GM19468 (cell line): ENCODE results near the gene MAN1A1.

Experiments
- ATAC-seq: cut with Tn5 transposase; IDR thresholded peaks from one replicate; pipeline ENCODE4 v1.9.1; 2021; ENCODE audit warnings: mild to moderate bottlenecking, moderate library complexity, moderate number of reproducible peaks; ENCODE audit not compliant: unreplicated experiment; ENCODE audit errors: extremely low read depth

MAN1A1 gene

DNA sequence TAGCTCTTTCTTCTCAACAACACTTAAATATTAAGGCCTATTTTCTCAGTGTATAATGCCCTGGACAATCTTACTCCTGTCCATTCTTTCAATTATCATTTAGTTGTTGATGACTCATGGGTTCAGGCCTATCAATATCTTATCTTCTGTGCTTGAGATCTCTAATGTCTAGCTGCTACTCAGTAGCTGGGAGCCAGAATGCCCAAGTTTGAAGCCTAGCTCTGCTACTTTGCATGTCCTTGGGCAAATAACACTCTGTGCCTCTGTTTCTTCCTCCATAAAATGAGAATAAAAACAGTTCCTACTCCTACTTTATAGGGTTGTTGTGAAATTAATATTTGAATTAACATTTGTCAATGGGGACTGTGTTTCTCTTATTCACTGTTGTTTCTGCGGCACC lies 69.5 kb downstream of the MAN1A1 start:
- no peak for ATAC-seq

DNA sequence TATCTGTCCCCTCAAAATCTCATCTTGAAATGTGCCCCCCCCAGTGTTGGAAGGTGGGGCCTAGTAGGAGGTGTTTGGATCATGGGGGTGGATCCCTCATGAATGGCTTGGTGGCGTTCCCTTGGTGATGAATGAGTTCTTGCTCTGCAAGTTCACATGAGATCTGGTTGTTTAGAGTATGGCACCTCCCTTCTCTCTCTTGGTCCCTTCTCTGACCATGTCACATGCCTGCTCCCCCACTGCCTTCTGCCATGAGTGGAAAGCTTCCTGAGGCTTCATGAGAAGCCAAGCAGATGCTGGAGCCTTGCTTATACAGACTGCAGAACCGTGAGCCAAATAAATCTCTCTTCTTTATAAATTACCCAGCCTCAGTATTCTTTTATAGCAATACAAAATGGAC lies 70.9 kb downstream of the MAN1A1 start:
- ATAC-seq: no peak

DNA sequence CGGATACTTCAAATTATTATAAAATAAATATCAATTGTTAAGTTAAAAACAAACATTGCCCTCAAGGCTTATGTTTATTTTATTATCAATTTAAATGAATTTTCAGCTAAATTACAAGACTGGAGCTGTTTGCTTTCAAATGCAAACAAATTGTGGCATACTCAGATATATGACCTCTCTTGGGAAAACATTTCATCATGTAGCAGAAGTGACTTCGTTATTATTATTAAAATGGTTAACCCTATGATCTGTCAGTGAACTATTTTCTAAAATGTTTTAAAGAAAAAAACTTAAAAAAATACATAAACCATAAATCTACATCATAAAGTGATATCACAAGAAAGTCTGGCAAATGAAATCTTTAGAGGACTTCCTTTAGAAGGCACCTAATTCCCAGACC lies 72.5 kb downstream of the MAN1A1 start:
- ATAC-seq: no peak

DNA sequence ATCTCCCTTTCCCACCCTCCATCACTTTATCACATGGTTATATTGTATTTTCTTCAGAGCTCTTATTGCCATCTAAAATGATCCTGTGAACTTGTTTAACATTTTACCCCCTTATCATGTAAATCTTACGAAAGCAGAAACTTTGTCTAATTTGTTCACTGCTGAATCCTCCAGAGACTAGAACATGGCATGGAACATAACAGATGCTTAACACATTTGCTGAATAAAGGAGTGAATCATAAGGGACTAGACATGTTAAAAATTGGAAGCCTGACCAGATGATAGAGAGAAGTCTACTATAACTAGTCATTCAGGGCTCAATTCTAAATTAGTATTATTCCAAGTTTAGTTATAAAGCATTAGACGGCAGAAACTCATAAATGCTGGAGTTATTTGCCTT lies 73.3 kb downstream of the MAN1A1 start:
- no peak for ATAC-seq

DNA sequence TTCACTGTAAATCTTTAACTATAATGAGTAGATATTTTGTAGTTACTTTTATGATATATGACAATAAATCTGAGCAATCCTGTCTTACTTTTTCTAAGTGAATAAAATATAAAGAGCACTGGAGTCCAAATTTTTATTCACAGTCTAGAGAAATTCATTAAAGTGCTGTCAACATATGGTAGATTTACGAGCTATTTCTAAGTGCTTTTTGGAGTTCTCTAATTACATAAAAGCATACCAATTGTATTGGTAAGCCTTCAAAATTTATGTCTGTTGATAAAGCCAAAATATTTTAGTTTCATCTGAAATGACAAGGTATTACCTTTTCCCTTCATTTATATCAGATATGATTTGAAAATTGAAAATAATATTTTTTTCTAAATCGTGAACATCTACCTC lies 75.4 kb downstream of the MAN1A1 start:
- ATAC-seq: no peak

DNA sequence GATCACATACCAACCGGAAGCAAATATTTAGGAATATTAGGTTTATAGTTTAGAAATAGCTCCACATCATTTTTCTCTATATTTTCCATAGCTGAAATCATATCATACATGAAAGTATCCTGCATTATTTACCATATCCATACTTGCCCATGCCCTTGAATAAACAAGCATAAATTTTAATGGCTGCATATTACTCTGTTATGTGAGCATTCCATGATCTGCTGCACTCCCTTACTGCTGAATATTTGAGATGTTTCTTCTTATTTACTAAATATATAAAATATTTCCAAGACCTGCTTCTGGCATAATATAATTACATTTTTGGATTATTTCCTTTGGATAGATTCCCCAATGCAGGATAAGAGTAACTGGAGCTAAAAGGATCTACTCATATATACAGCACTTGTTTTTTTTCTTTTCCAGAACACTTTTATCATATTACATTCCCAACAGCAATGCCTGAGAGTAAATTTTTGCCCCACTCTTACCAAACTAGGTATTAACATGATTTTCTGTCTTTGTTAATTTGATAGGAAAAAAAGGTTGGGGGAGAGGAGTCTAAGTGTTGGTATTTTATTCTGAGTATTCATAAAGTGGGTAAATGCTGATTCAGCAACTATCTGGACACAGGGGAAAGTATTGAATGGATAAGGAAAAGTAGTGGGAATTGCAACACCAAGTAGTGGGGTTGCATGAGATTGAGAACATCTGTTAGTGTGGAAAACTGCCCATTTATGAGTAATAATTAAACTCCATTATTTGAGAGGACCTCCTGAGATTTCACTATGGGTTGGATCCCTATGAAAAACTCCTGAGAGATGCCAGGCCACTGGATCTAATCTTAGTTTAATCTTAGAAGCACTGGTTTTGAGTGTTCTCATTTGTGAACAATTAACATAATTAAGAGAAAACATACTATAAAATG lies 76.0 kb downstream of the MAN1A1 start:
- ATAC-seq: no peak

DNA sequence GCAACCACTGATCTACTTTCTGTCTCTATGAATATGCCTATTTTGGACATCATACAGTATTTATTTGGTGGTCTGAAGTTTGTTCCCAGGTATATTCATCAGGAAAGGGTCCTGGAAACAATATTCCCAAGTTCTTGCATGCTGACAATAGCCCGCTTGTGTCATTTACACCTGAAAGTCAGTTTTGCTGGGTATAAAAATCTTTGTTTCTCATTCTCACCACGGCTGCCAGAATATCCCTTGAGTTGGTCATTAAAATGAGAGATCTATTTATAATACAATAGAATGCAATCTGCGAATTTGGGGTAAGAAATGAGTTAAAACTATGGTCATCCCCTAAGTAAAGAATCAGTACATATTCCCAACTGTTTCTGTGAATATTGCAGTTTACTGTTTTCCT lies 79.0 kb downstream of the MAN1A1 start:
- ATAC-seq: no peak

DNA sequence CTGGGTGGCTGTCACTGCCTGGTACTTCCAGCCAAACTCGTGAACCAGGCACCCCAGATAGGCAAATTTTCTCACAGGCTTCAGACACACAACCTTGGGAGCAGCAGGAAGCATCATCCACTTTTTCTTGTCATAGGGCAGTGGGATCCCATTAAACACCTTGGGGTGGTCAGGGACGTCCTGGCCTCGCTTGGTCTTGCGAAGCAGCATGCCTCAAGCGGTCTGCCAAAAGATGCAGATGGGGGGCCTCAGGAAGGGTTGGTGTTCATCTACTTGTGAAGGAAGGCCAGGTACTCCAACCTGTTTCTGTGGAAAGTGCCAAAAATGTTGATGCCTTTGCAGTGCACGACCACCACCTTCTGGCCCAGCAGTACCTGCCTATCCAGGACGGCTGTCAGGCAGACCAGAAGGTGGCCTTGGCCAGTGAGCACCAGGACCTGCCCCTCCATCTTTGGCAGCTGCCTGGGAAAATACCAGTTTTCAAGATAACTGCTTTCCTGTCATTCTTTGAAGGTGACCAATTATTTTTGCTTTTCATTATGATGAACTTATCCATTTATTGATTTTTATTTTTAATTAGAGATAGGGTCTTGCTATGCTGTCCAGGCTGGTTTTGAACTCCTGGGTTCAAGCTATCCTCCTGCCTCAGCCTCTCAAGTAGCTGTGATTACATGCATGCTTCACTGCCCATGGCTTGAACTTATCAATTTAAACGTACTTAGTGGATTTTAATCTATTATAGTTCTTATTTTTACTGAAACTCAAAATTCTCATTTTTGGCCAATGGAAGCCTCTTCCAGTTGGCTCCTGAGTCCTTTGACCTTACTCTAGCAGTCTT lies 80.1 kb downstream of the MAN1A1 start:
- no peak for ATAC-seq

DNA sequence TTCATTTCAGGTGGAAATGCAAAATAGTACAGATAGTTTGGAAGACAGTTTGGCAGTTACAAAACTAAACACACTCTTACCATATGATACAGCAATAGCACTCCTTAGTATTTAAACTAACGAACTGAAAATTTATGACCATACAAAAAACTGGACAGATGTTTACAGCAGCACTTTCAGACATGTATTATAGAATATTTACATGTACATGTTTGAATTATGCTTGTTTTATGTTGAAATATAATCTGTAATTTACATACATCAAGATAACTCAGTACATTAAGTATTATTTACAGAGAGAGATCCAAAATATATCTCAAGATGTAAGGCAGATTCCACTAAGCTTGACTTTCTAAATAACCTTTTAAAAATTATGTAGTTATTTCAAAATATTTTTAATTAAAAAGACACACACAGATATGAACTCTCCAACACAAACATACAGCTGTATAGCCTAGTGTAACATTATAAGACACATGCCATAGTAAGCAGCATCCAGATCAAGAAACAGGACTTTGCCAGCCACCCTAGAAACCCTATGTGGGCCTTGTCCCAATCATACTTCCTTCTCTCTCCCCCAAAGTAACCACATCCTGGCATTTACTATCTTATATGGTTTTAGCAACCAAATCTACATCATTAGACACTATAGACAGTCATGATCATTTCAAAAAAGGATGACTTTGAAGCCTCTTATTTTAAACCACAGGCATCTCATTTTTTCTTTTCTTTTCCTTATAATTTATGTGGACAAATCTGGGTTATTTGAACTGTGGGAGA lies 82.2 kb downstream of the MAN1A1 start:
- ATAC-seq: no peak

DNA sequence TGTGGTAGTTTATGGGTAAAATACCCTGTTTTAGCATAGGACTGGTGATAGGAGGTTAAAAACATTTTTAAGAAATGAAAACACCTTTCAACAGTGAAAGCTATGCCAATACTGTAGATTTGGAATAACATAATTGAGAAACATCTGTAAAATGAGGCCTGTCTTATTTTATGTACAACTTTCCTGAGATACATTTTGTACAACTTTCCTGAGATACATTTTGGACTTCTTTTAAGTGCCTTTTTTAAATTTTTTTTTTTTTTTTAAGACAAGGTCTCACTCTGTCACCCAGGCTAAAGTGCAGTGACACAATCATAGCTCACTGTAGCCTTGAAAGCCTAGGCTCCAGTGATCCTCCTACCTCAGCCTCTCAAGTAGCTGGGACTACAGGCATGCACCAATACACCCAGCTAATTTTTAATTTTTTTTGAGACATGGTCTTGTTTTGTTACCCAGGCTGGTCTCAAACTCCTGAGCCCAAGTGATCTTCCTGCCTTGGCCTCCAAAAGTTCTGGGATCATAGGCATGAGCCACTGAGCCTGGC lies 84.6 kb downstream of the MAN1A1 start:
- no peak for ATAC-seq

DNA sequence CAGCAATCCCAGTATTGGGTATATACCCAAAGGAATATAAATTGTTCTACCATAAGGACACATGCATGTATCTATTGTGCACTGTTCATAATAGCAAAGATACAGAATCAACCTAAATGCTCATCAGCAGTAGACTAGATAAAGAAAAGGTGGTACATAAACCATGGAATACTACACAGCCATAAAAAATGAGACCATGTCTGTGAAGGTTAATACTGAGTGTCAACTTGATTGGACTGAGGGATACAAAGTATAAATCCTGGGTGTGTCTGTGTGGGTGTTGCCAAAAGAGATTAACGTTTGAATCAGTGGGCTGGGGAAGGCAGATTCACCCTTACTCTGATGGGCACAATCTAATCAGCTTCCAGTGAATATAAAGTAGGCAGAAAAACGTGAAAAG lies 86.9 kb downstream of the MAN1A1 start:
- no peak for ATAC-seq

DNA sequence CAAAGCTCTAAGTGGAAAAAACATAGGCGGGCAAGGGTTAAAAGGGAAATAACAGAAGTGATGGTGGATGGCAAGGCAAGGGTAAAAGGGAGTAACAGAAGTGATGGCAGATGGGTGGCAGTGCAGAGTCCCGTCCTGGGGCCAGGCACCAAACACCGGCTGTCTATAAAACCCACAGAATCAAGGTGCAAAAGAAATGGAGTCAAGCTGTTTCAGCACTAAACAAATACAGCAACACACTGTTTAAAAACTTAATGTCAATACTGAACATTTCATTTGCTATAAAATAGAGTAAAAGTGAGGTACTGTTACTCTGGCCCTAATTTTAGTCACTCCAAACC lies 87.6 kb downstream of the MAN1A1 start:
- ATAC-seq: no peak

DNA sequence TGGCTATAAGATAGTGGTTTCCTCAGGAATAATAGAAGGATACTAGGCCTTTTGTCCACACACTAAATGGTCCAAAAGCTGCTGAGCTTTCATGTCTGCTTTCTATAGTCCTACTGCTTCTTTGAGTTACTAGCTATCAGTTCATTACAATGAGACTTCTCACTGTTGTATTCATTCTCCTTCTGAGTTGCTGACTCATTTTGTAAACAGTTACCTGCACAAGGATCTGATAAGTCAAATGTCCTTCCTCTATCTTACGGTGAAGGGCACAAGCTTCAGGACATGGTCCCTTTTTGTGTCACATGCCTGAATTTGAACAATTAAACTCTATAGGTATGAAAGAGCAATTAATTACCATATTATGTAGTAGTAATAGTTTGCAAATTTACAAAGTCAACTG lies 90.5 kb downstream of the MAN1A1 start:
- no peak for ATAC-seq

DNA sequence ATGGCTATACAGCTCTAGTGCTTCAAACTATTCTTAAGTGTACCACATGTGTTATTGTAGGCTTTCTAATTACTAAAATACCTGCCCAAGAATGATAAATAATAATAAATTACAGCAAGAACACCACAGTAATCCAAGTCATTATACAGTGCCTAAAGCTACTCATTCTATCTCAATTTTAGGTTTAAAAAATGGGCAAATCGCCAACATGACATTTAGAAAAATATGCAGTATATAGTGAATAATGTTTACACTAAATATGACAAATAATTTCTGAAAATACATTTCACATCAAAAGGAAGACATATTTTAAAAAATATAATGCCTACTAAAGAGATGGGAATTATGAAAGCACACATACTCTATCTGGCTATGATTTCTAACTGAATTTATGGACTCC lies 91.8 kb downstream of the MAN1A1 start:
- no peak for ATAC-seq

DNA sequence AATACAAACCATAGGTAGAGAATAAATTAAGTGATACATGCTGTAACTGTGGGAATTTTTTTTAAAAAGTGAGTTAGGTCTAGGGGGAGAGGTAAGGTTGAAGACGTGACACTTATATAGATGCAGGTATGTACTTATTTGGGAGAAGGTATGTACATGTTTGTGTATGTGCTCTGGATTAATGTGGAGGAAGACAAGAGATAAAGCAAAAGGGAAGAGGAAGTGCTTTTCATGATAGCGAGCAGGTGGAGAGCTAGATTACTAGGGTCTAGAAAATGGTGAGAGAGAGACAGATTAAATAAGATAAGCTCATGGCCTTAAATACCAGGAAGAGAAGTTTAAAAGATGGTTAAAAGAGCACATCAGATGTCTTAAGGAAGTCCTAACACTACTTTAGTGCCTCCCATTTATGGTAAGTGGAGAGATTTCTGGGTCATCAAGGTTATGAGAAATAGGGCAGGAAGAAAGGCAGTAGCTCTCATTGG lies 92.5 kb downstream of the MAN1A1 start:
- no peak for ATAC-seq

DNA sequence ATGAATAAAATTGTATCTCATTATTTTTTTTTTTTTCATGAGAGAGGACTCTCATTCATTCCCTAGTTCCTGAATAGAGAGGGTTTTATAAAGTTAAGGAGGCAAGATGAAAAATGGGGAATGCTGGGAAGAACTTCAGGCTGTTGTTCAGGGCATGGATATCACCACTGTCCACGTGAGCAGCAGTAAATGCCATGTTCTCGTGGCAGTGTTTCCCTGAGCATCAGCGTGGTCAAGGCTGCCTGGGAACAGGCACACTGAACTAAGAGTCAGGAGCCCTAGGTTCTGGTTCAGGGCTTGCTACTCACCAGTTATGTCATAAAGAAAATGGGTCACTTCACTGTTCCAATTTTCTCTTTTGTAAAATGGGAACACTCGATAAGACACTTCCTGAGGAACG lies 93.2 kb downstream of the MAN1A1 start:
- ATAC-seq: no peak

DNA sequence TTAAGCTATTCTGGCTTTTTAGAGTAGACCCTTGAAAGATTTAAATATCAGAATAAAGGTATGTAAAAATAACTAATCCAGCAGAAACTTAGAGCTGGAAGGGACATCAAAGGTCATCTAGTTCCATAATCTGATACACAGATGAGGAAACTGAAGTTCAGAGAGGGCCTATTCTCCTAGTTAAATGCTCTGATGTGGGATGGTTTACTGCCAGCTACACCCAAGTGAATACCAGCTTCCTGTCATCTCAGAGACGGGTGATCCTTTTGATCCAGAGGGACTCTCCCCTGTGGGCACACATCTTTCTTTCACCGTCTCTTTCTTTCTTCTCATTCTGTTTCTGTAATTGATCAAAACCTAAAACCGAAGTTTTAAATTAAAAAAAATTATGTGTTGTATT lies 94.1 kb downstream of the MAN1A1 start:
- no peak for ATAC-seq

DNA sequence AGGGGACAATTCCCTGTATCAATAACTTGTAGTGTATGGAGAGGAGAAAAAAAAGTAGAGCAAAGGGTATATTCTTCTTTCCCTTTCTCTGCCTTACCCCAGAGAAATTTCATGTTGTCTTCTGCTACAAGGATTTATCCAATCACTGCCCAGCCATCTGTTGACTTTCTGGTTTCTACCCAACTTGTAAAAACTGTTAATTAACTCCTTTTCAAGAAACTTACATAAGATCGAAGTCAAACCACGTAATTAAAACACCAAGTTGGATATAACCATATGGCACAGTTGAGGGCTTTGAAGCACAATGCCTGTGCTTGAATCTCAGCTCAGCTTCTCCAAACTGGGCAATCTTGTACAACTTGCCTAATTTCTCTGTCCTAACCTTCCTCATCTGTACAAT lies 99.5 kb downstream of the MAN1A1 start:
- no peak for ATAC-seq

DNA sequence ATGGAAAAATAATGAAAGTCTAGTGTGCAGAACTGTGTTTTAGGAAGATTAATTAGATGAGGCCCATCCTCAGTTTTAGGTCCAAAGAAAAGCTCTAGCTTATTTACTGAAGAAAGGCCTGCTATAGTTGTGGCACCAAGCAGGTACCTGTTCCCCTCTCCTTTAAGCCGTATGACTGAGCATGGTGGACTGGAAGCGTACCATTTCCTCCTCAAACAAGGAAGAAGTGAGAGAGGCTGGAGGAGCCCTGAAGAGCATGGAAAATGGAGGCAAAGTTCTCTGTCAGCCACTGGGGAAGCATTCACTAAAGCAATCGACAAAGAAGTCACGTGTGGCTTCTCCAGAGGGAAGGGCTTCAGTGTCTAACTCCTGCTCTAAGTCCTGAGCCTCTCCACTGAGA lies 100.2 kb downstream of the MAN1A1 start:
- ATAC-seq: no peak

DNA sequence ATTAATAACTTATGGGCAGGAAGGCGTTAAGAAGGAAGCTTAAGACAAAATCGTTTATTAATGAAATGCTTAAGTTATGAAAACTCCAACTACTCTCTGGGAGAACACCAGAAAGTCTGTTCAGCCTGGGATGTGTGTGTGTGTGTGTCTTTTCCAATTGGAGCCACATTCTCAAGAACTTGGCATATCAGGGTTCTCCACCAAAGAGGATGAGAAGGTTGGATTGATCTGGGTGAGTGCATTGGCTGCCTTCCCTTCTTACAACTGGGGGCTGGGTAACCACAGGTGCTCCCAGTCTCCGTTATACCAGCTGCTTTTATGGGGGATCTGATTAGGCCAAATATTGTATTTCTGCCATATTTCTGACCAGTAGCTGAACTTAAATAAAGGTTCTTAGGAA lies 102.1 kb downstream of the MAN1A1 start:
- ATAC-seq: no peak
